B cell (primary cell): ENCODE results near the gene CRLF2. TPM values are rescaled to one million over a fixed set of nuclear protein-coding genes. Genes with fewer than 3 reads are reported as not detected.

ENCODE experiments used
- ATAC-seq: fragments of 200-7000 bp; cut with Tn5 transposase; one replicate; pipeline ENCODE4 v1.10.0; 2021; ENCODE audit warnings: low read depth, mild to moderate bottlenecking, moderate number of reproducible peaks, moderate library complexity
- CTCF ChIA-PET: fragments of 350-600 bp; sonication (Branson Sonifier 250); formaldehyde crosslinking; loops from one replicate; lab custom pipeline; 2021; ENCODE audit warnings: antibody characterized with exemption, inconsistent platforms; lab: Charles Lee
- POLR2A ChIA-PET: fragments of 350-600 bp; sonication (Branson Sonifier 250); formaldehyde crosslinking; loops from one replicate; lab custom pipeline; 2021; ENCODE audit warnings: antibody characterized with exemption; lab: Charles Lee
- DNase-seq: peaks from one replicate; pipeline ENCODE4 v3.0.0; 2013
- H2AFZ ChIP-seq: 2 replicates; pipeline ENCODE4 v1.6.1; 2012; ENCODE audit warnings: mild to moderate bottlenecking, low read depth, low read length; ENCODE audit not compliant: insufficient read depth, poor library complexity, severe bottlenecking
- H3K27ac ChIP-seq, 2 donors: 1 replicate in 1 of 2; 2 replicates in 1 of 2; pipeline ENCODE4 v1.5.1; 2012 to 2013; ENCODE audit warnings: low read length in 2 of 2, mild to moderate bottlenecking in 2 of 2, moderate library complexity in 1 of 2
- H3K27me3 ChIP-seq, 4 experiments: fragments of 200-600 bp in 1 of 4; sonication (generic) in 1 of 4; replicated peaks in 1 of 4; 1 replicate in 2 of 4; 2 replicates in 2 of 4; pipeline versions ENCODE4 v1.6.1 to v1.7.0; 2013 to 2016; ENCODE audit warnings: low read length in 3 of 4, mild to moderate bottlenecking in 2 of 4, mixed read lengths in 1 of 4, moderate library complexity in 1 of 4; ENCODE audit not compliant: insufficient read depth in 4 of 4, control insufficient read depth in 3 of 4; ENCODE audit errors: control extremely low read depth in 1 of 4
- H3K36me3 ChIP-seq, 2 experiments: replicated peaks in 1 of 2; 1 replicate in 1 of 2; 2 replicates in 1 of 2; pipeline versions ENCODE4 v1.6.1 to v1.7.1; 2013; ENCODE audit warnings: low read length in 1 of 2; ENCODE audit not compliant: insufficient read depth in 2 of 2, control insufficient read depth in 1 of 2; ENCODE audit errors: control extremely low read depth in 1 of 2, extremely low read depth in 1 of 2
- H3K4me1 ChIP-seq, 2 donors: fragments of 200-600 bp in 1 of 2; sonication (generic) in 1 of 2; 1 replicate in 1 of 2; 2 replicates in 1 of 2; pipeline versions ENCODE4 v1.5.1 to v1.6.1; 2013 to 2017; ENCODE audit warnings: low read length in 2 of 2; ENCODE audit not compliant: control insufficient read depth in 2 of 2, insufficient read depth in 2 of 2
- H3K4me2 ChIP-seq: replicated peaks from 2 replicates; pipeline ENCODE3; 2012; ENCODE audit warnings: mild to moderate bottlenecking, low read depth, low read length; ENCODE audit not compliant: poor library complexity, severe bottlenecking
- H3K4me3 ChIP-seq, 5 experiments: fragments of 200-600 bp in 1 of 5; sonication (generic) in 1 of 5; 1 replicate in 3 of 5; 2 replicates in 2 of 5; pipeline versions ENCODE4 v1.5.1 to v1.7.0; 2011 to 2016; ENCODE audit warnings: low read length in 4 of 5, mild to moderate bottlenecking in 4 of 5, low read depth in 2 of 5, control low read depth in 1 of 5, moderate library complexity in 1 of 5; ENCODE audit not compliant: insufficient read depth in 1 of 5; ENCODE audit errors: control extremely low read depth in 1 of 5, extremely low read depth in 1 of 5
- H3K79me2 ChIP-seq: fragments of 200-600 bp; sonication (generic); one replicate; pipeline ENCODE4 v1.6.0; 2016; ENCODE audit warnings: low read length; ENCODE audit not compliant: control insufficient read depth, insufficient read depth
- H3K9ac ChIP-seq: fragments of 200-600 bp; sonication (generic); 2 replicates; pipeline ENCODE4 v1.6.1; 2017; ENCODE audit warnings: mild to moderate bottlenecking, low read length, moderate library complexity
- H3K9me3 ChIP-seq, 3 donors: one replicate each; pipeline versions ENCODE4 v1.6.1 to v1.7.1; 2013; ENCODE audit warnings: low read length in 2 of 3; ENCODE audit not compliant: control insufficient read depth in 2 of 3, insufficient read depth in 1 of 3; ENCODE audit errors: control extremely low read depth in 1 of 3
- H4K20me1 ChIP-seq: 2 replicates; pipeline ENCODE4 v1.6.0; 2012; ENCODE audit warnings: mild to moderate bottlenecking, low read length; ENCODE audit not compliant: insufficient read depth, control insufficient read depth, poor library complexity, severe bottlenecking
- H3K27ac Mint-ChIP-seq: one replicate; pipeline ENCODE4 v1.8.0; 2021; ENCODE audit warnings: mixed read lengths
- H3K27me3 Mint-ChIP-seq: one replicate; pipeline ENCODE4 v1.8.0; 2021; ENCODE audit warnings: mixed read lengths
- H3K4me1 Mint-ChIP-seq: one replicate; pipeline ENCODE4 v1.8.0; 2021; ENCODE audit warnings: mixed read lengths
- H3K4me3 Mint-ChIP-seq: one replicate; pipeline ENCODE4 v1.8.0; 2021; ENCODE audit warnings: mixed read lengths
- H3K9me3 Mint-ChIP-seq: one replicate; pipeline ENCODE4 v1.8.0; 2022; ENCODE audit warnings: mixed read lengths; ENCODE audit not compliant: insufficient read depth
- EZH2 ChIP-seq: IDR thresholded peaks from 2 replicates; pipeline ENCODE4 v1.6.1; 2012; ENCODE audit warnings: borderline replicate concordance, low read depth, mild to moderate bottlenecking, moderate library complexity, low read length; ENCODE audit not compliant: insufficient read depth, poor library complexity, severe bottlenecking
- WGBS: methylation state at CpG from one replicate; pipeline ENCODE4 v1.1.5; 2013; ENCODE audit warnings: missing lambda C conversion rate; ENCODE audit not compliant: insufficient coverage; 5-methylcytosine and 5-hydroxymethylcytosine counted together
- intact Hi-C: fragments of 100-400 bp; cut with micrococcal nuclease; formaldehyde crosslinking; loops from one replicate; pipeline ENCODE4 v1.10.0; 2022
- polyA plus RNA-seq: library from polyadenylated mRNA; depleted of rRNA; stranded (reverse); fragments of >200 nt; gene quantifications from 2 replicates; pipeline ENCODE4 v1.2.3, GENCODE V29; 2012
- total RNA-seq, 2 donors: library from RNA; stranded (reverse); fragments of 120-200 nt in 1 of 2; gene quantifications; 1 replicate in 1 of 2; 2 replicates in 1 of 2; pipeline versions ENCODE4 v1.2.3 to v1.2.4, GENCODE V29; 2013 to 2022
- TF ChIP-seq, protein P1 (sequence below): fragments of 200-600 bp; IDR thresholded peaks from one replicate; pipeline ENCODE4 v1.8.0; 2022; ENCODE audit warnings: antibody characterized with exemption, mild to moderate bottlenecking

Gene CRLF2
- total and polyA plus RNA-seq, 2 donors (not counting 1 experiment from before 2014, with no cell fraction given) = not detected

DNA sequence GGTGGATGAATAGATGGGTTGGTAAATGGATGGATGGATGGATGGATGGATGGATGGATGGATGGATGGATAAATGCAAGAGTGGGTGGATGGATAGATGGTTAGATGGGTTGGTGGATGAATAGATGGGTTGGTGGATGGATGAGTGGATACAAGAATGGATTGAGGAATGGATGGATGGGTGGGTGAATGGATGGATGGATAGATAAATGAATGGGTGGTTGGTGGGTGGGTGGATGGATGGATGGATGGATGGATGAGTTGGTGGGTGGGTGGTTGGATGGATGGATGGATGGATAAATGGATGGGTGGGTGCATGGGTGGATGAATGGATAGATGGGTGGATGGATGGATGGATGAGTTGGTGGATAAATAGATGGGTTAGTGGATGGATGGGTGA lies 13.8 kb upstream of the CRLF2 start:
- no peaks in the 10 kb centered on the region for H3K36me3 ChIP-seq
- DNase-seq = no peak
- ChIA-PET CTCF (no interaction called here), POLR2A (no interaction called here)
- H3K79me2 ChIP-seq = no peaks in the 10 kb centered on the region
- no peak overlapping the region for H3K9ac ChIP-seq
- Mint-ChIP-seq H3K4me3 (no peak overlapping the region), H3K9me3 (peaks cover 17% of the 10 kb centered on the region), H3K27me3 (no peaks in the 10 kb centered on the region), H3K4me1 (no peaks in the 10 kb centered on the region), H3K27ac (no peak overlapping the region)
- no peak overlapping the region for H3K27ac ChIP-seq
- peaks cover 0 to 18% (median 7%) of the 10 kb centered on the region in 3 donors for H3K9me3 ChIP-seq
- H3K4me3 ChIP-seq = no peak overlapping the region
- H3K4me1 ChIP-seq = no peaks in the 10 kb centered on the region
- no peaks in the 10 kb centered on the region for H4K20me1 ChIP-seq
- no peak for ATAC-seq
- H3K27me3 ChIP-seq = no peaks in the 10 kb centered on the region
- TF ChIP-seq, protein P1, sequence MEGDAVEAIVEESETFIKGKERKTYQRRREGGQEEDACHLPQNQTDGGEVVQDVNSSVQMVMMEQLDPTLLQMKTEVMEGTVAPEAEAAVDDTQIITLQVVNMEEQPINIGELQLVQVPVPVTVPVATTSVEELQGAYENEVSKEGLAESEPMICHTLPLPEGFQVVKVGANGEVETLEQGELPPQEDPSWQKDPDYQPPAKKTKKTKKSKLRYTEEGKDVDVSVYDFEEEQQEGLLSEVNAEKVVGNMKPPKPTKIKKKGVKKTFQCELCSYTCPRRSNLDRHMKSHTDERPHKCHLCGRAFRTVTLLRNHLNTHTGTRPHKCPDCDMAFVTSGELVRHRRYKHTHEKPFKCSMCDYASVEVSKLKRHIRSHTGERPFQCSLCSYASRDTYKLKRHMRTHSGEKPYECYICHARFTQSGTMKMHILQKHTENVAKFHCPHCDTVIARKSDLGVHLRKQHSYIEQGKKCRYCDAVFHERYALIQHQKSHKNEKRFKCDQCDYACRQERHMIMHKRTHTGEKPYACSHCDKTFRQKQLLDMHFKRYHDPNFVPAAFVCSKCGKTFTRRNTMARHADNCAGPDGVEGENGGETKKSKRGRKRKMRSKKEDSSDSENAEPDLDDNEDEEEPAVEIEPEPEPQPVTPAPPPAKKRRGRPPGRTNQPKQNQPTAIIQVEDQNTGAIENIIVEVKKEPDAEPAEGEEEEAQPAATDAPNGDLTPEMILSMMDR = no peak
- TF ChIP-seq EZH2 = no peak
- H2AFZ ChIP-seq = no peak overlapping the region
- intact Hi-C loops = no loop called here
- no peak overlapping the region for H3K4me2 ChIP-seq

DNA sequence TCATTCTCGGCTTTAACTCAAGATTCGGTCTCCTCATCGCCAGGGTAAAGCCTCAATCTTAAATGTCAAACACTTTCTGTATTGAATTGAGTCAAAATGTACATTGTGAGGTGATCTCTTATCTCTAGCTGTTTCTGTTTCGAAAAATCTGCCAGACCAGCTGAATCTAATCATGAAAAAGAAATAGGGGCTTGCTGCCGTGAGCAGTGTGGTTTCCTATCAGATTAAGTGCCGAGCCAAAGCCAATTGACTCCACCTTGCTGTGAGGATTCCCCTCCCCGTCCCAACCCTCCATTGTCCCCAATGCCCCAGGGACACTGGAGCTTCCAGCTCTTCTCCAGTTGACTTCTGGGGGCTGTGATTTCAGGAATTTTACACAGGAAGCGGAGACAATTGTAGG lies 12.5 kb upstream of the CRLF2 start:
- peaks cover 0 to 22% (median 7%) of the 10 kb centered on the region in 3 donors for H3K9me3 ChIP-seq
- no peaks in the 10 kb centered on the region for H3K27me3 ChIP-seq
- no peak overlapping the region for H3K27ac ChIP-seq
- H3K9me3 Mint-ChIP-seq = peaks cover 17% of the 10 kb centered on the region
- no peak overlapping the region for H2AFZ ChIP-seq
- ATAC-seq (no peak), DNase-seq (no peak)
- no peak overlapping the region for H3K4me2 ChIP-seq
- H3K4me3 Mint-ChIP-seq = no peak overlapping the region
- no peak overlapping the region for H3K27ac Mint-ChIP-seq
- no peak overlapping the region for H3K4me3 ChIP-seq
- POLR2A ChIA-PET = no interaction called here
- intact Hi-C loops = no loop called here
- no peaks in the 10 kb centered on the region for H3K4me1 Mint-ChIP-seq
- CTCF ChIA-PET = no interaction called here
- H4K20me1 ChIP-seq = no peaks in the 10 kb centered on the region
- no peak for TF ChIP-seq EZH2
- TF ChIP-seq, protein P1 = no peak
- 90% methylated on average over 4 of the region's 8 CpGs for WGBS
- no peaks in the 10 kb centered on the region for H3K79me2 ChIP-seq
- no peak overlapping the region for H3K9ac ChIP-seq
- no peaks in the 10 kb centered on the region for H3K36me3 ChIP-seq
- H3K4me1 ChIP-seq = no peaks in the 10 kb centered on the region
- H3K27me3 Mint-ChIP-seq = no peaks in the 10 kb centered on the region
